ENCODE data around the gene ODR4.

GRCh38 chr1:186429017-186429416, 53.4 kb downstream of the ODR4 start:
- TF ChIP-seq CTCF (IDR thresholded peaks at IDR 0.05) (no peak), POLR2A (IDR thresholded peaks at IDR 0.05) (no peak), POLR2AphosphoS5 (IDR thresholded peaks at IDR 0.05) (no peak), EP300 (IDR thresholded peaks at IDR 0.05) (no peak)

All from upper lobe of left lung (tissue), 4 donors.